Right renal pelvis (tissue), 4 donors: ENCODE results near the gene KIRREL2. TPM values are rescaled to one million over a fixed set of nuclear protein-coding genes. Genes with fewer than 3 reads are reported as not detected.
"Not testable (repeated sequence)": the region's sequence is repeated elsewhere in the genome, so short reads cannot be mapped to it uniquely, and the experiment has no call there.

Experiments used
- DNase-seq, 4 donors: peaks; one replicate each; pipeline ENCODE4 v3.0.0-alpha.2; 2013; ENCODE audit warnings: low read depth in 4 of 4, low spot score in 3 of 4, missing footprints in 1 of 4
- polyA plus RNA-seq, 4 donors: library from polyadenylated mRNA; unstranded; fragments of 120-200 nt; gene quantifications; one replicate each; pipeline ENCODE4 v1.2.1, GENCODE V29; 2013; ENCODE audit not compliant: insufficient read length in 4 of 4

KIRREL2 gene
- polyA plus RNA-seq, 4 donors = 10.1 to 14.6 (median 11.2) TPM

- no peak for DNase-seq
Observed at GRCh38 chr19:35868823-35869326, 12.2 kb downstream of the KIRREL2 start.

GRCh38 chr19:35869327-35870123 lies 12.8 kb downstream of the KIRREL2 start:
- DNase-seq = no peak

GRCh38 chr19:35870124-35870736 lies 13.5 kb downstream of the KIRREL2 start:
- DNase-seq = not testable (repeated sequence)

GRCh38 chr19:35870798-35871197 lies 14.1 kb downstream of the KIRREL2 start:
- DNase-seq = no peak

GRCh38 chr19:35871611-35872010 lies 14.9 kb downstream of the KIRREL2 start:
- DNase-seq = no peak

- no peak for DNase-seq
Observed at GRCh38 chr19:35872180-35872579, 15.5 kb downstream of the KIRREL2 start.

GRCh38 chr19:35874392-35874930 lies 17.8 kb downstream of the KIRREL2 start:
- no peak for DNase-seq

GRCh38 chr19:35879068-35879467 lies 22.4 kb downstream of the KIRREL2 start:
- DNase-seq = no peak

GRCh38 chr19:35879770-35880317 lies 23.1 kb downstream of the KIRREL2 start:
- peak in 2 of 4 donors; percentile 75 to 76 for DNase-seq

- DNase-seq = peak in 2 of 4 donors; percentile 47 to 70
Observed at GRCh38 chr19:35882114-35882832, 25.6 kb downstream of the KIRREL2 start.

- DNase-seq = no peak
Observed at GRCh38 chr19:35883882-35884281, 27.2 kb downstream of the KIRREL2 start.

GRCh38 chr19:35885225-35885738 lies 28.6 kb downstream of the KIRREL2 start:
- no peak for DNase-seq

GRCh38 chr19:35885904-35886303 lies 29.2 kb downstream of the KIRREL2 start:
- no peak for DNase-seq

GRCh38 chr19:35887197-35887596 lies 30.5 kb downstream of the KIRREL2 start:
- DNase-seq = no peak

GRCh38 chr19:35888398-35888797 lies 31.7 kb downstream of the KIRREL2 start:
- no peak for DNase-seq

GRCh38 chr19:35889370-35890112 lies 32.8 kb downstream of the KIRREL2 start:
- no peak for DNase-seq

GRCh38 chr19:35890113-35890650 lies 33.5 kb downstream of the KIRREL2 start:
- DNase-seq = no peak

- not testable (repeated sequence) for DNase-seq
Observed at GRCh38 chr19:35891819-35892218, 35.1 kb downstream of the KIRREL2 start.

GRCh38 chr19:35894342-35894741 lies 37.6 kb downstream of the KIRREL2 start:
- no peak for DNase-seq
